HFFc6 (cell line): Measurements from ENCODE around the gene TREX2. TPM values are rescaled to one million over a fixed set of nuclear protein-coding genes. Genes with fewer than 3 reads are reported as not detected.
"Not testable (repeated sequence)": the region's sequence is repeated elsewhere in the genome, so short reads cannot be mapped to it uniquely, and the experiment has no call there.

ENCODE experiments used
- DNase-seq: peaks from one replicate; pipeline ENCODE4 v3.0.0-alpha.2; 2018
- H3K27ac Mint-ChIP-seq: 2 replicates; pipeline ENCODE4 v1.8.0; 2020; ENCODE audit warnings: mild to moderate bottlenecking, mixed read lengths
- H3K27me3 Mint-ChIP-seq: 2 replicates; pipeline ENCODE4 v1.8.0; 2021; ENCODE audit warnings: mild to moderate bottlenecking, moderate library complexity, mixed read lengths; ENCODE audit not compliant: insufficient read depth
- H3K36me3 Mint-ChIP-seq: 2 replicates; pipeline ENCODE4 v1.8.0; 2021; ENCODE audit warnings: low read depth, mixed read lengths
- H3K4me1 Mint-ChIP-seq: 2 replicates; pipeline ENCODE4 v1.8.0; 2020; ENCODE audit warnings: low read depth, mixed read lengths
- H3K4me3 Mint-ChIP-seq: 2 replicates; pipeline ENCODE4 v1.8.0; 2020; ENCODE audit warnings: mild to moderate bottlenecking, moderate library complexity, mixed read lengths
- H3K9me3 Mint-ChIP-seq: 2 replicates; pipeline ENCODE4 v1.8.0; 2020; ENCODE audit warnings: mild to moderate bottlenecking, mixed read lengths
- CTCF ChIP-seq: fragments of 200-600 bp; sonication (generic); IDR thresholded peaks from 2 replicates; pipeline ENCODE4 v1.5.0; 2021; ENCODE audit warnings: antibody characterized with exemption, mild to moderate bottlenecking
- total RNA-seq, 6 experiments: library from RNA; stranded (reverse); fragmentation: NEBNext Ultra II Directional; extraction: Animal tissue kit (Norgen Biotek cat#: 25700); gene quantifications; 2 replicates in 1 of 6; 3 replicates in 5 of 6; pipeline ENCODE4 v1.2.3, GENCODE V29; 2021

The TREX2 gene
- total RNA-seq, 6 experiments from 2014 or later: 0.33 to 0.99 (median 0.69) TPM

GRCh38 chrX:153406011-153406410 lies 39.8 kb downstream of the TREX2 start:
- DNase-seq: no peak
- no peak overlapping the region for H3K4me3 Mint-ChIP-seq
- TF ChIP-seq CTCF: no peak
- no peaks in the 10 kb centered on the region for H3K4me1 Mint-ChIP-seq
- H3K9me3 Mint-ChIP-seq: no peaks in the 10 kb centered on the region
- no peak overlapping the region for H3K27ac Mint-ChIP-seq
- H3K27me3 Mint-ChIP-seq: peaks cover 24% of the 10 kb centered on the region
- no peaks in the 10 kb centered on the region for H3K36me3 Mint-ChIP-seq

GRCh38 chrX:153405426-153405825 lies 40.4 kb downstream of the TREX2 start:
- no peak for DNase-seq
- Mint-ChIP-seq H3K4me3 (no peak overlapping the region), H3K27ac (no peak overlapping the region), H3K27me3 (peaks cover 22% of the 10 kb centered on the region), H3K36me3 (no peaks in the 10 kb centered on the region), H3K4me1 (no peaks in the 10 kb centered on the region), H3K9me3 (no peaks in the 10 kb centered on the region)
- TF ChIP-seq CTCF: no peak

GRCh38 chrX:153404333-153404732 lies 41.5 kb downstream of the TREX2 start:
- H3K27ac Mint-ChIP-seq, H3K9me3 Mint-ChIP-seq, H3K4me3 Mint-ChIP-seq, H3K4me1 Mint-ChIP-seq, DNase-seq, H3K36me3 Mint-ChIP-seq: not testable (repeated sequence)
- peaks cover 20% of the 10 kb centered on the region for H3K27me3 Mint-ChIP-seq

GRCh38 chrX:153401133-153401764 lies 44.6 kb downstream of the TREX2 start, which contains the start of gene PNMA6E:
Gene PNMA6E, minus strand, starts transcription at chrX:153401350. Its CDS starts 2,501 bp downstream, at chrX:153398849.
- no peaks in the 10 kb centered on the region for H3K4me1 Mint-ChIP-seq
- H3K4me3 Mint-ChIP-seq: no peak within 1 kb of the TSS
- H3K27ac Mint-ChIP-seq: no peak within 1 kb of the TSS
- peaks cover 16% of the 10 kb centered on the region for H3K27me3 Mint-ChIP-seq
- no peaks in the 10 kb centered on the region for H3K36me3 Mint-ChIP-seq
- H3K9me3 Mint-ChIP-seq: no peaks in the 10 kb centered on the region
- no peak for TF ChIP-seq CTCF
- no peak for DNase-seq

- Mint-ChIP-seq H3K4me1 (no peaks in the 10 kb centered on the region), H3K4me3 (no peak overlapping the region), H3K36me3 (no peaks in the 10 kb centered on the region), H3K27ac (no peak overlapping the region), H3K27me3 (peaks cover 14% of the 10 kb centered on the region), H3K9me3 (no peaks in the 10 kb centered on the region)
- no peak for DNase-seq
- peak; percentile 69 for TF ChIP-seq CTCF
Observed at GRCh38 chrX:153400146-153401132, 45.4 kb downstream of the TREX2 start.
